Glomerular visceral epithelial cell (primary cell): ENCODE data around the gene NDUFB1.

Source experiments
- DNase-seq: peaks from one replicate; pipeline ENCODE4 v3.0.0-alpha.2; 2016; ENCODE audit errors: extremely low spot score

The NDUFB1 gene

DNA sequence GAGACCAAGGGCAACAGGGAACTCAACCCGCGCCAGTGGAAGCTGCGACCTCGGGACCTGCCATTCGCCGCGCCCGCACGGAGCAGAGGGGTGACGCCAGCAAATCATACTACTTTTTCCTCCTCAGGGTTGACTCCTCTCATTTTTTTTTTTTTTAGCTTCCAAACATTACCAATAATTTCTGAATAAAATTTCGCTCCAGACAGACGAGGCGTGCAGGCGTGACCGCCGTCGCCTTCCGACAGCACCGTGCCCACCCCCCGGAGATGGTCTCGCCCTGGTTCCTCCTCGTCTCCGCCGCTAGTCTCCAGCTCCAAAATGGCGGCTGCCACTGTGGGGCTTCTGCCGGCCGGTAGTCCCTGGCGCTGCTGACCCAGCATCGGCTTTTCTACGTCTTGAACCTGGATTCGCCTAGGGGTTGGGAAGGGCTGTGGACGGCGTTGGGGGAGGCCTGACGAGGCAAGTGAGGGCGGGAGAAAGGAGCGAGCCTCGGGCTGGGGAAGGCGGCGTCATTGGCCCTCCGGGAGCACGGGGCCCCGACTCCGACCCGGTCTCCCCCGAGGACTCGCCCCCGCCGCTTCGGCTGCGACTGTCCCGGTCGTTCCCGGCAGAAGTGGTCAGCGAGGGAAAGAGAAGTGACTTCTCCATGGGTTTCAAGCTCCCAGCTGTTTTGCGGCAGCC is at the start of gene NDUFB1, which contains the start of gene CPSF2:
TSS of gene NDUFB1 (minus strand) at position 37 of the 681 bp plus-strand sequence. CDS start 4,069 bp downstream, outside the sequence.
TSS of gene CPSF2 (plus strand) at position 300 of the 681 bp plus-strand sequence. CDS start 9,016 bp downstream, outside the sequence.
- peak; percentile 78 for DNase-seq

GRCh38 chr14:92164958-92165357 is 43.5 kb upstream of the NDUFB1 start:
- DNase-seq: no peak

DNA sequence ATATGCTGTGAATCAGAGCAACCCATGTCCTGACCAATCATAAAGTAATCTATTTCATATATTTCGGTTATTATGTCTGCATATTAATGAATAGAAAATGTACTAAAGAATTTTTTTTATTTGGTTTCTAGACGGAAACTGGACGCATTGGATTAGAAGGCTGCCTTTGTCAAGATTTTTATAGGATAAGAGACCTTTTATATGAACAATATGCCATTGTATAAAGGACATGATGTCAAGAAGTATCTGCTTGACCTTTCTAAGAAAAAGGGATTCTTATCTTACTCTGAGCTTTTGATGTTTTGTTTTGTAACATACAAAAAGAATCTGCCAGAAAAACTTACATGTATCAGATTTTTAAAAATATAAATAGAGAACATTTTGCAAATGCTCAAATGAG is 40.0 kb upstream of the NDUFB1 start:
- DNase-seq: no peak

DNA sequence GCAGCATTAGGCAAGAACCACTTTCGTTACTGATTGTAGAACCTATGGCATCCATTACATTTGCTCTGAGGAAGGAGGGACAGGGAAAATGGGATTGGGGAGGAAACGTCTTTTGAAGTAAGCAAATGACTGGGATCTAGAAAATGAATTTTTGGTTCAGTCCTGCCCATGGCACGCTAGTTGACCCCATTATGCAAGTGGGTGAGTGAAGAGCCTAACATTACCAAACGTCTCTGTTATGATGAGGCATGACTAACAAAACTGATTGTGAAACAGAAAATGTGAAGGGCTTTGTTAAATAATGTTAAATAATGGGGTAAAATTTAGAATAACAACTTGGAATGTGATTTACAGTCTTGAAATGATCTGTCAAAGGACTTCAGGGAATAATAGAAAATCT is 39.1 kb upstream of the NDUFB1 start:
- DNase-seq: no peak

DNA sequence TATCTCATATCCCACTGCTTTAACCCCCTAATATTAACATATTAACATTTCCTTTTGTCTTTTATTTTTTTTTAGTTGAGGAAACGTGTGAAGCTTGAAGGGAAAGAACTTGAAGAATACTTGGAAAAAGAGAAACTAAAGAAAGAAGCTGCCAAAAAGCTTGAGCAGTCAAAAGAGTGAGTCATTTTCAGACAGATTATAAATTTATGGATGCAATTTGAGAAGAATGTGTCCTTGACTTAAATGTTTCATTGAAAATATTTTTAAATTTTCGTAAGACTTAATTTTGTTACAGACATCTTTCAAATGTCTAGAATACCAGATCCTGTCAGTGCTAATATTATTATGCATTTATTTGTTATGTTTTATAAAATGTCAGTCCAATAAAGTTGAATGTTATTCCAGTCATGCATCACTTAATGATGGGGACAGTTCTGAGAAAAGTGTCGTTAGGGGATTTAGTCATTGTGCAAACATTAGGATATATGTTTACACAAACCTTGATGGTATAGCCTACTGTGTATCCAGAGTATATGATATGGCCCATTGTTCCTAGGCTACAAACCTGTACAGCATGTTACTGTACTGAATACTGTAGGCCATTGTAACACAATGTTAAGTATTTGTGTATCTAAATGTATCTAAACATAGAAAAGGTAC is 32.9 kb upstream of the NDUFB1 start:
- DNase-seq: no peak

- no peak for DNase-seq
Observed at GRCh38 chr14:92153581-92153980, 32.1 kb upstream of the NDUFB1 start.

DNA sequence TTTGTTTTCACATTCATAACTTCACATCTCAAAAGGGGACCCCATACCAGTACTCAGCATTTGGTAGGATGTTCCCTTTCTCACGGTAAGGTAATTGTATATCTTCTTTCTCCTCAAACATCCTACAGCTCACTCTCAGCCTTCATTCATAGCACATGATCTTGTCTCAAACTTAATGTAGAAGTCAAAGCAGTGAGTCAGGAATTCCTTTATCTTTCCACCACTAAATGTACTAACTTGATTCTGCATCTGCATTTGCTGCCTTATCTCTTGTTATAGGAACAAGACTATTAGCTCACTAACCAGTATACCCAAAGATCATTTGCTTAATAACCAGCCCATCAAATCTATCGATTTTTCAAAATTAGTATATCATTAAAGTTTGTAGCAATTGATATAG is 23.2 kb upstream of the NDUFB1 start:
- DNase-seq: no peak

DNA sequence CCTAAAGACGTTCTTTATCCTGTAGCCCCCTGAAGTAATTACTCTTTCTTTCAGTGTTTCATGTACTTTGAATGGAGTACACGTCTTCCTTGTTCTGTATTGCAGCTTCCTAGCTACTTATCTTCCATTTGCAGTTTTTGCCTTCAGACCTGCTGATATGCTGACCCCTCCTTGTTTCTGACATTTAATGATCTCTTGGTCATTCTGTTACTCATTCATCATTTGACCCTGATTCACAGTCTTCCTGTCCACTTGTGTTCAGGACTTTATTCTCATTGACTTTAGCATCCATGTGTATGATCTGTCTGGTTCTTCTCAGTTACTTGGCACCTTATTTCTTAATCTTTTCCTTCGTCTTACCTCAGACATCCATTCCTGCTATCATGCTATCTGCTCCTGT is 22.5 kb upstream of the NDUFB1 start:
- DNase-seq: no peak

DNA sequence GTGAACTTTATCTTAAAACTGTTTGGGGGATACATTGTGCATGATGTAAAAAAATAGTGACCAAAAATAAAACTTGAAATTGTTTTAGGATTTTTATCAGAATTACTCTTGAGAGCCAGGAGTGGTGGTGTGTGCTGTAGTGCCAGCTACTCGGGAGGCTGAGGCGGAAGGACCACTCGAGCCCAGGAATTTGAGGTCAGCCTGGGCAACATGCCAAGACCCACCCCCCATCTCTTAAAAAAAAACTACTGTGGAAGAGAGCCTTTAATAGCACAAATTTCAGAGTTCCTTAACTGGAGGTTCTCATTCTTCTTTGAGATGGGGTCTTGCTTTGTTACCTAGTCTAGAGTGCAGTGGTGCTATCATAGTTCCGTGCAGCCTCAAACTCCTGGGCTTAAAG is 21.8 kb upstream of the NDUFB1 start:
- DNase-seq: peak; percentile 25

DNA sequence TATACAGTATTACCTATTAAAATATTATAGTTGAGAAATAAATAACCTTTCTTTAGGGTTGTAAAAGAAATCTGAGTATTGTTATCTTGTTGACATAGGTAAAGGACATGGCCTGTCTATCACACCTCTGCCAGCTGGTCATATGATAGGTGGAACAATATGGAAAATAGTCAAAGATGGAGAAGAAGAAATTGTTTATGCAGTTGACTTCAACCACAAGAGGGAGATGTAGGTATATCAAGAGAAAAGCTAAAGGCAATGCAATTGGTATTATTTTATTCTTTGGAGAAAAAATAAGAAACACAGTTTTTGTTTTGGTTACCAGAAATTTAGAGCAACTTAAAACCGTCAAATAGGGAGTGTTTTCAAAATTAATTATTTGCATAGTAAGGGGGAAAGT is 13.8 kb upstream of the NDUFB1 start:
- peak; percentile 17 for DNase-seq

DNA sequence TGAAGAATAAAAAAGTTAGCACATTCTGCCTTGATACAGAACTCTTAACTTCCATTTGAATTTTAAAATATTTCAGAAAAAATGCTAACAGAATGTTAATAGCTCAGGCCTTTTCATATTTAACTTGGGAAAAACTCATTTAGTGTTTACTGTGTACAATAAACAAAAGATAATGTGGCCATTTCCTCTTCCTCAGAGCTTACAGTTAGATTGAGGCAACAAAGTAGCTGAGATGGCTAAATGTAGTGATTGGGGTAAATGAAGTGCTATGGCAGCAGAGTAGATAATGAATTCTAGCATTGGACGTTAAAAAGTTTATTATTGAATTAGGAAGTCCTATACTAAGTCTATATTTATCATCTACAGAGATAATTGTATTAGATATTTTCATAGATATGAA is 12.9 kb upstream of the NDUFB1 start:
- DNase-seq: no peak

DNA sequence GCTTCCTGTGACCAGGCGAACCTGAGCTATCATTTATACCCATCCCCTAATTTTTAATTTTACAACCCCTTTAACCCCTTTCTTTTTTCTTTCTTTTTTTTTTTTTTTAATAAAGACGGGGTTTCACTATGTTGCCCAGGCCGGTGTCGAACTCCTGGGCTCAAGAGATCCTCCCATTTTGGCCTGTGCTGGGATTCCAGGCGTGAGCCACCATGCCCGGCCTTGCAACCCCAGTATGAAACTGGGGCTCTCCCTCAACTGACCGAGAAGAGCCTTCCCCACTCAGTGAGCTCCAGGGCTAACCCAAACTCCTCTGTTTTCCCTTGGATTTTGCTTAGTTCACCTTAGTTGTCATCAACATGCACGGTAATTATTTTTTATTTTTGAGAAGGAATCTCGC is 1.3 kb upstream of the NDUFB1 start:
- DNase-seq: no peak

GRCh38 chr14:92122351-92122677 is 808 bp upstream of the NDUFB1 start:
- DNase-seq: peak; percentile 30

DNA sequence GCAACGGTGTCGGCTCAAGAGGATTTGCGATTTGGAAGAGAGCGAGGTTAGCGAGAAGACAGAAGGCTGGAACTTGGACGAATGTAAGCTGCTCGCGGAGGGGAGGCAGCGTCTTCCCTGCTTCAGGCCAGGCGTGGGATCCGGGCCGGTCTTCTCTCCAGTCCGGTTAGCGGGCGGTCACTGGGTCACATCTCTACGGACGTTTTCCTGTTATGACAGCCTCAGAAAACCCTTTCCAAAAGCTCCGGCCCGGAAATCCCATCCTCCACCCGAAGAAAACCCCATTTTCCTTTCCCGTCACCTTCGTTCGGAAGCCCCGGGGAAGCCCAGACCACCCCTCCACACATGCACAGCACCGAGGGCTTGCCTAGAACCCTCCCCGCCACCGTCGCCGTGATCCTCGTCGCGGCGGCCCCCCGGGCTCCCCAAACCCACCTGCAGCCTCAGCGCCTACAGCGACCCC is 268 bp downstream of the NDUFB1 start:
- no peak for DNase-seq

GRCh38 chr14:92109490-92109889 is 12.0 kb downstream of the NDUFB1 start:
- no peak for DNase-seq

- no peak for DNase-seq
Observed at GRCh38 chr14:92108345-92109254, 12.9 kb downstream of the NDUFB1 start.

DNA sequence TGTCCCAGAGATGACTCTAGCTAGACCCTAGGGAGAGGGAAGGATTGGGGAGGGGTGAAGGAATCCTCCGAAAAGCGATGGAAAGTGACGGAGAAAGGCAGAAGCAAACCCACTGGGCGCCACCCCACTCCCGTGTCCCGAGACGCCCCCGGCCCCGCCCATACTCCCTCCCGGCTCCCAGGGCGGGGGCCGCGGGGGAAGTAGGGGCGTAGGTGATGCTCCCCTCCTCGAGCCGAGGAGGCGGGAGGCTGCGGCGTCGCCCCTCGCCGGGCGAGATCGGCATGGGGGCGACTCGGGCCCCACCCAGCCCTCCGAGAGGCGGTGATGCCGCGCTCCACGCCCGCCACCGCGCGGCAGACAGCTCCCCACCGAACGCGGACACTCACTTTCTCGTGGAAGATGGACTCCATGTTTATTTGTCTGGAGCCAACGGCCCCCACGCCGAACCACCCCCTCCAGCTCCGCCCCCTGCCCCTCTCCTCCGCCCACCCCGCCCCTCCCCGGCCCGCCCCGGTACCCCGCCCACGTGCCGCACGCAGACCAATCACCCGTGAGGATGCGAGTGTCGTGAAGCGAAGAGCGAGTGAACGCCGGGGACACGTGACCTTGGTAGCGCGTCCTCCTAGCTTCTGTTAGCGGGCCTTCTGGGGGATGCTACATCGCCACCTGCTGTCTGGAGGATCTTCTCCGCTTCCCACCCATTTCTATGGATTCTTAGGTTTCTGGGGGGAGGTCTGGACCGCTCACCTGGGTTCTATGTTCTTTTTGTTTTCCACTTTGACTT is 15.2 kb downstream of the NDUFB1 start, which contains the start of gene ATXN3:
TSS of gene ATXN3 (minus strand) at position 440 of the 784 bp plus-strand sequence. CDS start at position 410, 30 bp downstream.
- DNase-seq: peak; percentile 98

- DNase-seq: no peak
Observed at GRCh38 chr14:92105893-92106142, 15.7 kb downstream of the NDUFB1 start.

DNA sequence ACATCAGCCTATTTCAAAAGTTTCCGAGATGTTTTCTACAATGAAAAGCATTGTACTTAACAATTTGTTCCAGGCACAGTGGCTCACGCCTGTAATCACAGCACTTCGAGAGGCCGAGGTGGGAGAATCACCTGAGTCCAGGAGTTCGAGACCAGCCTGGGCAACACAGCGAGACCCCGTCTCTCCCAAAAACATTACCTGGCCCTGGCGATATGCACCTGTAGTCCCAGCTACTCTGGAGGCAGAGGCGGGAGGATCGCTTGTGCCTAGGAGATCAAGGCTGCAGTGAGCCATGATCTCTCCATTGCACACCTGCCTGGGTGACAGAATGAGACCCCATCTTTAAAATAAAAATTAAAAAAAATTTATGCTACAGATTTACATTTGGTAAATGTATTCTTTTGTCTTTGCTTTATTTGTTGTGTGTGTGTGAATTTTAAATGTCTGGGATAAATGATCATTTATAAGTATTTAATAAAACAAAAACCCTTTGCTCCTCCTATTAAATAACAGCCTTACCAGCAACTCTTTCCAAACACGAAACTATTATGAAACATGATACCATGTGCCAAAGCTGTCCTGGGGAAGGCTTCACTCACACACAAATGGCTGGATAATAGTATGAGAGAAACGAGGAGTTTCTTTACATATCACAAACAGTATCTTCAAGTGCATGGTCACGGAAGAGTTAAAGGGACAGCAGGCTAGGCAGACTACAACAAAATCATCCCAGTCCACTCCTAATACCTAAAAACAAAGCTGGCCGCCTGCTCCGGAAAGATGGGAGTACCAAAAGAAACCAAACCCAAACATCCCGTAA is 16.2 kb downstream of the NDUFB1 start:
- DNase-seq: peak; percentile 3

DNA sequence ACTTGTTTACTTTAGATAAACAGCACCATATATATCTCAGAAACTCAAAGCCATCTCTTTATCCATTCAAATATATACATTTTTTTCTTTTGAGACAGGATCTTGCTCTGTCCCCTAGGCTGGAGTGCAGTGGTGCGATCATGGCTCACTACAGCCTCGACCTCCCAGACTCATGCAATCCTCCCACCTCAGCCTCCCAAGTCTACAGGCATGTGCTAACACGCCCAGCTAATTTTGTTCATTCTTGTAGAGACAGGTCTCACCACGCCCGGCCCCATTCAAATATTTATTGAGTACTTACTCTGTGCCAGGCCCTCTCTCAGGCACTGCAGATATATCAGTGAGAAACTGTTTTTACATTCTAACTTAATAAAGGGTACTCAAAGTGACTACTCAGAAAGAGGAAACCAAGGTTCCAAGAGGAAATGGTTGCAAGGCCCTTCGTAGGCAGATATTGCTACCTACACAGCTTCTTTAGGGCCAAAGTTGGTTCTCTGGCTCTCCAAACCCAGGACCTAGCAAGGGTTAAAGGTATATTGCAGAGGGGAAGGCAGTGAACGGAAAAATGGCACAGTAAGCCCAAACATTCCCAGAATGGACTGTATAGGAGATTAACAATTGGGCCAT is 18.0 kb downstream of the NDUFB1 start:
- no peak for DNase-seq
